ENCODE measurements around the gene SPTLC3. TPM values are rescaled to one million over a fixed set of nuclear protein-coding genes. Genes with fewer than 3 reads are reported as not detected.

SPTLC3 gene
- total RNA-seq, 2 donors from 2014 or later = 5.2 to 24.5 TPM

GRCh38 chr20:13187899-13188298, 179.1 kb downstream of the SPTLC3 start:
- no peaks in the 10 kb centered on the region for H3K27me3 ChIP-seq (replicated peaks; ENCODE audit: insufficient read depth)
- TF ChIP-seq POLR2AphosphoS5 (IDR thresholded peaks at IDR 0.05) = no peak
- TF ChIP-seq CTCF (IDR thresholded peaks at IDR 0.05) = no peak
- TF ChIP-seq POLR2A (IDR thresholded peaks at IDR 0.05) = no peak
- no peaks in the 10 kb centered on the region for H3K9me3 ChIP-seq
- intact Hi-C loops (cut with DNase I) = no loop called here
- WGBS = 46% methylated on average over 2 of the region's 2 CpGs
- H3K36me3 ChIP-seq = no peaks in the 10 kb centered on the region
- no peaks in the 10 kb centered on the region for H3K4me1 ChIP-seq (replicated peaks)
- no peak overlapping the region for H3K4me3 ChIP-seq
- no peak for DNase-seq (ENCODE audit: low spot score)
- H3K27ac ChIP-seq = no peak overlapping the region

DNA sequence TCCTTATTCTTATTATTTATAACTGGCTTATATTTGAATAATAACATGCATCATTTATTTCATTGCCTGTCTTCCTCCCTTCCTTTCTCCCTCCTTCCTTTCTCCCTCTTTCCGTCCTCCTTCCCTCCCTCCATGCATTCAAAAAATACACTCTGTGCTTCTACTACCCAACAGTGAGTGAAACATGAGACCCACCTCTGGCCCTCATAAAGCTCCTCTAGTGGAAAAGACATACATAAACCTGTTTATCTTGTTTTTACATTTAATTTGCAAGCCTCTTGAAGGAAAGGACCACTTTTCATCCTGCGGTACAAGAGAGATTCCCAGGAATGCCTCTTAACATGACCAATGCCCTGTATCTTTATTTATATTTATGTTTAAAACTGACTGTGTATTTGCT, 190.5 kb downstream of the SPTLC3 start:
- intact Hi-C loops (cut with DNase I) = no loop called here
- TF ChIP-seq POLR2A (IDR thresholded peaks at IDR 0.05) (no peak), POLR2AphosphoS5 (IDR thresholded peaks at IDR 0.05) (no peak), CTCF (IDR thresholded peaks at IDR 0.05) (no peak)

GRCh38 chr20:13200767-13201500, 192.2 kb downstream of the SPTLC3 start:
- Histone ChIP-seq H3K27me3 (replicated peaks; ENCODE audit: insufficient read depth) (no peaks in the 10 kb centered on the region), H3K9me3 (no peaks in the 10 kb centered on the region), H3K27ac (no peak overlapping the region), H3K4me1 (replicated peaks) (no peaks in the 10 kb centered on the region), H3K4me3 (no peak overlapping the region), H3K36me3 (no peaks in the 10 kb centered on the region)
- intact Hi-C loops (cut with DNase I) = no loop called here
- DNase-seq (ENCODE audit: low spot score) = no peak
- TF ChIP-seq POLR2A (IDR thresholded peaks at IDR 0.05) (no peak), POLR2AphosphoS5 (IDR thresholded peaks at IDR 0.05) (no peak), CTCF (IDR thresholded peaks at IDR 0.05) (no peak)
- 70% methylated on average over 5 of the region's 5 CpGs for WGBS

More for the DNA sequence above, 190.5 kb downstream of the SPTLC3 start:
- Histone ChIP-seq H3K27me3 (replicated peaks; ENCODE audit: insufficient read depth) (no peaks in the 10 kb centered on the region), H3K27ac (no peak overlapping the region), H3K4me3 (no peak overlapping the region), H3K36me3 (no peaks in the 10 kb centered on the region), H3K4me1 (replicated peaks) (no peaks in the 10 kb centered on the region), H3K9me3 (no peaks in the 10 kb centered on the region)
- WGBS = 46% methylated on average over 2 of the region's 2 CpGs
- DNase-seq (ENCODE audit: low spot score) = no peak

DNA sequence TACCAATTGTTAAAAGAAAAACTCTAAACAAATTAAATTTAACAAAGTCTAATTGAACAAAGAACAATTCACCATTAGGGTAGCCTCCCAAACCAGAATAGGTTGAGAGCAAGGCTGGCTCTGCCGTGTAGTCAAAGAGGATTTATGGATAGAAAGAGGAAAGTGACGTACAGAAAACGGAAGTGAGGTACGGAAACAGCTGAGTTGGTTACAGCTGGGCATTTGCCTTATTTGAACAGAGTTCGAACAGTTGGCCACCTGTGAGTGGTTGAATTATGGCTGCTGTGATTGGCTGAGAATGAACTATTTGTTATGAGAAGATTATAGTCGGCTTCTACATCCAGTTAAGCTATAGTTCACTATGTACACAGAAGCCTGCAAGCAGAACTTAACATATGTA, 193.8 kb downstream of the SPTLC3 start:
- Histone ChIP-seq H3K4me1 (replicated peaks) (no peaks in the 10 kb centered on the region), H3K4me3 (no peak overlapping the region), H3K9me3 (no peaks in the 10 kb centered on the region), H3K27ac (no peak overlapping the region), H3K27me3 (replicated peaks; ENCODE audit: insufficient read depth) (no peaks in the 10 kb centered on the region), H3K36me3 (no peaks in the 10 kb centered on the region)
- TF ChIP-seq POLR2A (IDR thresholded peaks at IDR 0.05) (no peak), POLR2AphosphoS5 (IDR thresholded peaks at IDR 0.05) (no peak), CTCF (IDR thresholded peaks at IDR 0.05) (no peak)
- intact Hi-C loops (cut with DNase I) = no loop called here
- WGBS = 50% methylated on average over 6 of the region's 6 CpGs
- no peak for DNase-seq (ENCODE audit: low spot score)

GRCh38 chr20:13205425-13205824, 196.7 kb downstream of the SPTLC3 start:
- H3K4me3 ChIP-seq = no peak overlapping the region
- no peaks in the 10 kb centered on the region for H3K36me3 ChIP-seq
- no peak for DNase-seq (ENCODE audit: low spot score)
- intact Hi-C loops (cut with DNase I) = no loop called here
- no peak overlapping the region for H3K27ac ChIP-seq
- 67% methylated on average over 4 of the region's 4 CpGs for WGBS
- no peak for TF ChIP-seq CTCF (IDR thresholded peaks at IDR 0.05)
- no peak for TF ChIP-seq POLR2AphosphoS5 (IDR thresholded peaks at IDR 0.05)
- no peak for TF ChIP-seq POLR2A (IDR thresholded peaks at IDR 0.05)
- no peaks in the 10 kb centered on the region for H3K9me3 ChIP-seq
- H3K4me1 ChIP-seq (replicated peaks) = no peaks in the 10 kb centered on the region
- no peaks in the 10 kb centered on the region for H3K27me3 ChIP-seq (replicated peaks; ENCODE audit: insufficient read depth)

All from prostate gland (tissue), 2 donors.